Stimulated activated CD4-positive, alpha-beta T cell treated with anti-CD3 and anti-CD28 coated beads, Interleukin-15, amount 100 ng/mL, for 1 hour (primary cell): ENCODE results near the gene ATP8B4.
"Not testable (repeated sequence)": the region's sequence is repeated elsewhere in the genome, so short reads cannot be mapped to it uniquely, and the experiment has no call there.

Experiments used
- DNase-seq, 2 donors: peaks; one replicate each; pipeline ENCODE4 v3.0.0-alpha.2; 2020; ENCODE audit warnings: low read depth in 1 of 2, low spot score in 1 of 2

Gene ATP8B4

DNA sequence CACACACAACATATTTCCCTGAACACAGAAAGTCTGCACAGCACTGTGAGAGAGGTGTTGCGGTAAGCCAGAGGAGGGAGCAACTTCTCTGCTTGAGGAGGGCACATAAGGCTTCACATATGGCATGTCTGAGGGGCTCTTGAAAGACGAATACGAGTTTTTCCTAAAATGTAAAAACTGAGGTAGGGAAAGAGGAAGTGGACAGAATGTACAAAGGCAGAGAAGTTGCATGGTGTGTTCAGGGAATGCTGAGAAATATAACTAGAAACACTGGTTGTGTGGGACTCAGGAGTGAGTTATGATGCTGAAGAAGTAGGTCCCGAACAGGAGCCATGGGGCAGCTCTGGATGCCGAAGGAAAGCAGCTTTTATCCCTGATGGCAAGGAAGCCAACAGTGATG lies 22.8 kb upstream of the ATP8B4 start:
- DNase-seq, result no peak

DNA sequence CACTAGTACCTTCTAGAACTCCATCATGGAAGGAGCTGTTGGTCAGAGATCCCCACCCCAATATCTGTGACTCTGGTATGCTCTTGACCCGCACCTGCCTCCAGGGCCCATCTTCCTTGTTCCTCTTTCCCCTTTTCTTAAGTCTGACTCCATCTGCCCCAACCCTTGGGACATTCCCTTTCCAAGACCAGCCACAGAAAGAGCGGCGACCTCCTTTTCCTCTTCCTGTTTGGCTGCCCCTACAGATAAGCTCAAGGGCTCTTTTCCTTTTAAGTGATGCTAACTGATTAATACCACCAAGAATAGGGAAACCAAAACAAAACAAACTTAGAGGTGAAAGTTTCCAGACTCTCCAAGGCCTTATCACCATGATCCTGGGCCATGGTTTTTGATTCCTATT lies 21.9 kb upstream of the ATP8B4 start:
- DNase-seq, result no peak

DNA sequence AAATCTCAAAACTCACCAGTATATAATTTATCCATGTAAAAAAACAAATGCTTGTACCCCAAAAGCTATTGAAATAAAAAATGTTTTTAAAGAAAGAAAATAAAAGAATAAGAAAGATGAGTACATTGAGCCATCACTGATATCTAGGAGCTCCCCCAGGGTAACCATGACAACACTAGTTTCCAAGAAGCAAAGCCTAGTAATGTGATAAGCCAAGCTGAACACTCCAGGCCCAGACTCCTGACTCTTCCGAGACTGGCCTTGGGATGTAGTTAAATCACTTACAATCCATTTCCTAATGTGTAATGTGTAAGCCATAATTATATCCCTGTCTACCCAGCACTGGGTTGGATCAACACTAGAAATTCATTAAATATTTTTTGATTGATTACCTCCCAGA lies 21.1 kb upstream of the ATP8B4 start:
- no peak for DNase-seq

DNA sequence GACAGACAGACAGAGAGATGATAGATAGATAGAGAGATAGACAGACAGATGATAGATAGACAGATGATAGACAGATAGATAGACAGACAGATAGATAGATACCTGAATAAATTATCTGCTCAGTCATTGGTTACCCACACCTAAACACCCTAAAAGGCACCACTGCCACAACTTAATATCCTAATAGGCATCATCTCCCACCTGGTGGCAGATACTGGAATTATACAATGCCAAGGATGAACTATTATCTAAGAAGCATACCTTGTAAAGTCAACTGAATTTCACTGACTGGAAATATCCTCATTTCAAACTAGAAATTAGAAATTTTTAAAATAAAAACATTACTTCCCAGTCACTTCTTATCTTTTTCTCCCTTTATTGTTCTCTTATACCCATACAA lies 19.4 kb upstream of the ATP8B4 start:
- DNase-seq, result no peak

DNA sequence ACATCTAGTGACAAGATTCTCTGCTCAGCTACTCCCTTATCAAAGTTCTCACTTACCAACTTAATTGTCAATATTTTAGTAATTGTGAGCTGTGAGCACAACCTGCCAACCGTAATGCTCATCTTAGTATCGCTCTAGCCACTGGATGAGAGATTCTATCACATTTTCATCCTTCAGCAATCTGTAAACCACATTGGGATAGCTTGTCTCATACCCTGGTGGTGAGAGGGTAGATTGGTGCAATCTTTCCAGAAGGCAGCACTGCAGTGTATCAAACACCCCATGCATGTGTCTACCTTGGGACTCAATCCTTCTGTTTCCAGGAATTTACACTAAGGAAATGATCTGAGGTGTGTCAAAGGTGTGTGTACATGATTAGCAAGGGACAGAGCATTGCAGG lies 18.9 kb upstream of the ATP8B4 start:
- no peak for DNase-seq

DNA sequence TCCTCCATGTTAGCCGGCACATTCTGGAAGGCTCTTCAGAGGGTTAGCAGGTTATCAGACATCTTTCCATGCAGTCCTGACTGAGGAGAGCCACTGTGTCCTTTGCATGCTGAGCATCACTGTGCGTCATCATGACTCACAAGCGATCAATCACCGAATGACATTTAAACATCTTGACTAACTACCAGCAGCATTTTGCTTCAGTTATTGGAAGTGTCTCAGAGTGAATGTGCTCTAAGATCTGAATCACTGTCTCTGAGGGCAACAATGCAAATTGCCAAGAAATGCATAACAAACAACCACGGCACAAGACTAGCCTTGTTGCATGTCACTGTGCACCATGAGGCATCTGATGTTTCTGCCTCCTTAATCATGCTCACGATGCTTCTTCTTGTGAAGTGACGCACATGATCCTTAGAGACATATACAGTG lies 18.3 kb upstream of the ATP8B4 start:
- no peak for DNase-seq

DNA sequence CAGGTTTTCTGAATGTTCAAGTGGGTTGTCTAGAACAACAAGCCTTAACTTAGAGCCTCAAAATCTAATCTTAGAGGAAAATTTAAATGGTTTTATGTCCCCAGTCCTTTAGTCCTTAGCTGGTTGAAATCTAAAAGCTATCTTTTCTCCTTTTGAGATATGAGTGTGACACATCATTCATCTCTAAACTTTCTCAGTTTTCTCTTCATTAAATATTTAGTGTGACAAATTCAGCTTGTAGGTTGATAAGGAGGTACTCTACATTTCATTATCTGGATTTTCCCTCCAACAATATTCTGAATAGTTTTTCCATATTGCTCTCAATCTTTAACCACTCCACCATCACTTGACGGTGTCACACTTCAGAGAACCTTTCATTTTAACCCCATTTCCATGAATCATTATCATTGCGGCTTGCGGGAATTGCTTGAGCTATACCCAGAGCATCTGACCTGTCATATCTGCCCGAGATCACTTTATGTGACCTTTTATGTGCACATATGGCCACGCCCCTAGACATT lies 16.1 kb upstream of the ATP8B4 start:
- DNase-seq, result no peak

DNA sequence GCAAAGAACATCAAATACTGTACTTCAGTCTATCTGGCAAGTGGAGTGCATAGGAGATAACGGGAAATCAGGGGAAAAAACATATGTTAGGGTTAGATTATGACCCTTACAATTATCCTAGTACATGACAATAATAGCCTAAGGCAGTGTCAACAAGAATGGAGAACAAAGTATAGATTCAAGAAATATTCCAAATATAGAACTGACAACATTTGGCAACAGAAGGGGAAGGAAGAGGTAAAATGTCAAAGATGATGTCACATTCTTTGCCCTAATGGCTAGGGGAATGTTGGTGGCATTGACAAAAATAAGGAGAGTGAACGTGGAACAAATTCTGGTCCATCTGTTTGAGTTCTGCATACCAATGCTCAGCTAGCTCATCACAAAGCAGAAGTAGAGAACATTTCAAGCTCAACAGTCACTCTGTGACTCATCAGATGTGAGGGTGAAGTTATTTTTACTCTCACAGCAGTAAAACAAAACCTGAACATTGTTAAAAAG lies 15.5 kb upstream of the ATP8B4 start:
- no peak for DNase-seq

DNA sequence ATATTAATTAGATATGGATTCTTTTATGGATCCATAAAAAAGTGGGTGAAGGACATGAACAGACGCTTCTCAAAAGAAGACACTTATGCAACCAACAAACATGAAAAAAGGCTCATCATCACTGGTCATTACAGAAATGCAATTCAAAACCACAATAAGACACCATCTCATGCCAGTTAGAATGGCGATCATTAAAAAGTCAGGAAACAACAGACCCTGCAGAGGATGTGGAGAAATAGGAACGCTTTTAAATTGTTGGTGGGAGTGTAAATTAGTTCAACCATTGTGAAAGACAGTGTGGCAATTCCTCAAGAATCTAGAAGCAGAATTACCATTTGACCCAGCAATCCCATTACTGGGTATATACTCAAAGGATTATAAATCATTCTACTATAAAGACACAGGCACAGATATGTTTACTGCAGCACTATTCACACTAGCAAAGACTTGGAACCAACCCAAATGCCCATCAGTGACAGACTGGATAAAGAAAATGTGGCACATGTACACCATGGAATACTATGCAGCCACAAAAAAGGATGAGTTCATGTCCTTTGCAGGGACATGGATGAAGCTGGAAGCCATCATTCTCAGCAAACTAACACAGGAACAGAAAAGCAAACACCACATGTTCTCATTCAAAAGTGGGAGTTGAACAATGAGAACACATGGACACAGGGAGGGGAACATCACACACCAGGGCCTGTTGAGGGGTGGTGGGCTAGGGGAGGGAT lies 13.4 kb upstream of the ATP8B4 start:
- DNase-seq, result not testable (repeated sequence)

DNA sequence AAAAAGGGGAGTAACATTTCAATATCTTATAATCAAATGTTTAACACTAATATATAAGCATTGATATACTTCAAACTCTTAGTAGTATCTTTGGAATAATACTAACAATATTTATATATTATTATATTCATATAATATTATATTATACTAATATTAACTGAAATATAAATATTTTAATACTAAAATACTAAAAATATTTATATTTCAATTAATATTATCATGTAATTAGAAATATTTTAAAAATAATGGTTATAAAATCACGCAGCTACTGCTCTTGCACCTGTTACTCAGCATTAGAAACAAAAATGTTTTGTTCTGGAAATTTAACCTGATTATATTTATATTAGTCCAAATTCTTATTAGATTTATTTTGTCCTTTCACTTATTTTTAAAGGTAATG lies 12.6 kb upstream of the ATP8B4 start:
- no peak for DNase-seq

DNA sequence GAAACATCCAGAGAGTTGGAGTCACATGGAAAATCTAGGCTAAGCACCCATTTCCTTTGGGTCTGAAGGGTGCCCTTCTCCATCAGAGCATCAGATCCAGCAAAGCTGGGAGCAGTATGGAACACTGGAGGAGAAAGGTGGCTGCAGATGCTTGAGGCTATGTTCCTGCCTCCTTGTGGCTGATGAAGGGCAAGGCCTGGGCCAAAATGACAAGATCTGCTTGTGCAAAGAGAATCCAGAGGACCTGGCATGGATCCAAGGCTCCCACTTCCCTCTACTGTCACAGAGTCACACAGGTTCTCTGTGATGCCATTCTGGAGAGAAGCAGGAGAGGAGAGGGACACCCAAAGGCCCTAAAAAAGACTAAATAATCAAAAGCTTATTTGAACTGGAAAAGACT lies 9.2 kb upstream of the ATP8B4 start:
- DNase-seq, result no peak

DNA sequence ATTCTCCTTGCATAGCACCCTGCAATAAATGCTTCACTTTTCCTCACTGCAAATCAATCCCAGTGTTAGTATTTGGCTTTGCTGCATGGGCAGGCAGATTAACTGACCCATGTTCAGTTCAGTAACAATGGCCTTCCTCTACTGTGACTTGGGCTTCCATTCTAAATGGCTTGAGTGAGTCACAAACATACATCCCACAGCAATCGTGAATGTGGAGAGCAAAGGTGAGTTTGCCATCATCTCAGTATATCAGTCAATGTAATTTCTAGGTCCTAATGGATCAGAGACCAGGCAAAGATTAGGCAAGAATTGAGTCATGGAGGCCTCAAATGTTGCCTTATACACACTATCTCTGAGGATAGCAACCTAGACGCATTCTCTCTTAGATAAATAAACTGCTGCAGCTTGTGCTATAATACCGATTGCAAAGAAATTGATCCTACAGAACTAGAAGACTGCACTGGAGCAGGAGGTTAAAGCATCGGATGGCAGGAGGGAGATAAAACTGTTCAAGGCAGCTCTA lies 8.3 kb upstream of the ATP8B4 start:
- DNase-seq, result no peak

DNA sequence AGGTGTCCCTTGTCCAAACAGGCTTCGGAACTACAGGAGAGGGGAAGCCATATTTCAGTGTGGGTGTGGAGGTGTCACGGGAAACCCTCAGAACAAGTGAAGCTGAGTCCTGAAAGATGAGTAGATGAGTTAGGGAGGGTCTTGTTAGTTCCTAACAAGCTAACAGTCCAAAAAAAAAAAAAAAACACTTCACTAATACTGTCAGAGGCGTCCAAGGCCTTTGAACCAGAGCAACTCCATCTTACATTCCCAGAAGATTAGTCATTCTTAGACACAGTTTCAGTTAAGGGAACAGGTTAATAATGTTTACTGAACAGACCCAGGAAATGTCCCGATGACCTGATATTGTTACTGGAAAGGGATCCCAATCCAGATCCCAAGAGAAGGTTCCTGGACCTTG lies 7.0 kb upstream of the ATP8B4 start:
- no peak for DNase-seq

DNA sequence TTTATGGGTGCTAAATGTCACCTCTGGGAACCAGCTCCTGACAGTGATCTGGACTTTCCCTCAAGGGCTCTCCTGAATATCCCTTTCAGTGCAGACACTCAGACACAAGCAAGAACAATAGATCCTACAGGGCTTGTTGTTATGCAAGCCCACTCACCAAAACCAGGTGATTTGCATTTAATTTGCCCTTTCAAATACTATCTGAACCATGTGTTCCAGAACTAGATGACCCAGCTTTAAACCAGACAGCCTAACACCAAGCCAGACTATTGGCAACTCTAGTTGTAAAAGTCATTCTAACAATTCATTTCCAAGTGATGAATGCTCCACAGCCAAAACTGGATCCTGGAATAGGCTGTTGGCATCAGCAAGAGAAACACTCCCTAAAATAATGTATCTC lies 5.6 kb upstream of the ATP8B4 start:
- no peak for DNase-seq

DNA sequence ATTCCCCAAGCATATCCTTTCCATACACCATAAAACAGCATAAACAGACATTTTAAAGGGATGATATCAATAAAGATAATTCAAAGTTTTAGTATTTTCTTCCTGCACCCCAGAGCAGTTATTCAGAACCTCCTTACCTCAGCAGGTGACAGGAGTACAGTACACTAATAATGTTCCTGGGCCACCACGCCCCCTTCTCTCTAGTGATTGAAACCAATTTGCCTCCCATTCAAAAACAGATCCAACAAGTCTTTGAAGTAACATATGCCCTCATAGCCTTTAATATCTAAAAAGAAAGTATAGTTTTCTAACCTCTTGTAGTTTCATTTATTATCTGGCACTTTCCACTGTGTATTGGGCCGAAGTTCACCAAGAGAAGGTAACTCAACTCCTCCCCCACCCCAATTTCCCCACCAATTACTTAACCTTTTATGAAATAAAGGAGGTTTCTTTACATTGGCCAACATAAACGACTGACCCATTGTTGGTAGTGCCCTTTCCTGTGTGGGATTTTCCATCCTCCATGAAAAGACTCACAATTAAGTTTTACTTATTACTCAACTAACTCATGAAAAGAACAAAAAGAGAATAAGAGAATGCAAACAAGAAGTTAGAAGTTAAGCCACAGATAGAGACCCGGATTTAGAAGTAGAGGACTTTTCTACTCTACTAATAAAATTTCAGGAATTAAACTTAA lies 5.0 kb upstream of the ATP8B4 start:
- DNase-seq, result no peak

DNA sequence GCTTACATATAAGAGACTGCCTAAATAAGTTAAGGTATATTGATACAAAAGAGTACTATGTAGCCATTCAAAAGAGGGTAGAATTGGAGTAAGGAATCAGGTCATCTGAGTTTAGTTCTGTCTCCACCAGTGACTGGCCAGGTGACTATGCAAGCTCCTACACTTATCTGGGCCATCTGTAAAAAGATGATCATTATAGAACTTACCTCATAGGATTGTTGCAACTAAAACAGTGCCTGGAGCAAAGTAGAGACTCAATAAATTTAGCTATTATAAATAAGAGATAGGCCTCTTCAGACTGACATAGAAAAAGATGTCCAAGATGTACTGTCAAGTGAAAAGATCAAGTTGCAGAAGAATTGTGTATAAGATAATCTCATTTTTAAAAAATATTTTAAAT lies 1.7 kb upstream of the ATP8B4 start:
- DNase-seq, result no peak

DNA sequence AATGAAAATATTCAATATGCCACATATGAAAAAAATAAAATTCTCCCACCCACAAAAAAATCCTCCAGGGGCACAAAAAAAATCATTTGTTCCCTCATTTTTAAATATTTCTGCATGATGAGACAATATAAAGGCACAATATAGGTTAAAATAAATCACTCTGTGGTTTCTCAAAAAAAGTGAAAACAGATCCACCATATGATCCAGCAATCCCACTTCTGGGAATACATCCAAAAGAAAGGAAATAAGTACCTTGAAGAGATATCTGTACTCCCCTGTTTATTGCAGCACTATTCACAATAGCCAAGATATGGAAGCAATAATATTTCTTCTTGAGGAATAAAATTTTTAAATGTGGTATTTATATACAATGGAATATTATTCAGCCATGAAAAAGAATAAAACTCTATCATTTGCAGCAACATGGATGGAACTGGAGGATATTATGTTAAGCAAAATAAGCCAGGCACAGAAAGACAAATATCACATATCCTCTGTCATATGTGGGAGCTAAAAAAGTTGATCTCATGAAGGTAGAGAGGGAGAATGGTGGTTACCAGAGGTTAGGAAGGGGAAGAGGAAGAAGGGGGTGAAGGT lies 1.5 kb downstream of the ATP8B4 start:
- no peak for DNase-seq

DNA sequence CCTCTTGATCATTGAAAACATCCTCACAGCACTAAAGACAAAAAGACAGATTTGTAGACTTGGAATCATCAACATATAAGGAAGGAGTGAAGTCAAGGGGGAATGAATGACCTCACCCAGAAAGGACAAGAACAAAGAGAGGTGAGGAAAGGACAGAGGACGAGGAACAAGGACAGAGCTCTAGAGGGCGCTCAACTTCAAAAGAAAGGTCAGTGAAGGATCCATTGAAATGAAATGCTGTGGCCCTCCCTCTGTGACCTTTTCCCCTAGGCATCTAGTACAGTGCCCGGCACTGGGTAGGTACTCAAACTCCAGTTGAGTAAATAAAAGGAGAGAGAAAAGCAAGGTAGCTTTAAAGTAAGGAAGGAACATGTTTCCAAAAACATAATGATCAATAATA lies 2.6 kb downstream of the ATP8B4 start:
- no peak for DNase-seq

DNA sequence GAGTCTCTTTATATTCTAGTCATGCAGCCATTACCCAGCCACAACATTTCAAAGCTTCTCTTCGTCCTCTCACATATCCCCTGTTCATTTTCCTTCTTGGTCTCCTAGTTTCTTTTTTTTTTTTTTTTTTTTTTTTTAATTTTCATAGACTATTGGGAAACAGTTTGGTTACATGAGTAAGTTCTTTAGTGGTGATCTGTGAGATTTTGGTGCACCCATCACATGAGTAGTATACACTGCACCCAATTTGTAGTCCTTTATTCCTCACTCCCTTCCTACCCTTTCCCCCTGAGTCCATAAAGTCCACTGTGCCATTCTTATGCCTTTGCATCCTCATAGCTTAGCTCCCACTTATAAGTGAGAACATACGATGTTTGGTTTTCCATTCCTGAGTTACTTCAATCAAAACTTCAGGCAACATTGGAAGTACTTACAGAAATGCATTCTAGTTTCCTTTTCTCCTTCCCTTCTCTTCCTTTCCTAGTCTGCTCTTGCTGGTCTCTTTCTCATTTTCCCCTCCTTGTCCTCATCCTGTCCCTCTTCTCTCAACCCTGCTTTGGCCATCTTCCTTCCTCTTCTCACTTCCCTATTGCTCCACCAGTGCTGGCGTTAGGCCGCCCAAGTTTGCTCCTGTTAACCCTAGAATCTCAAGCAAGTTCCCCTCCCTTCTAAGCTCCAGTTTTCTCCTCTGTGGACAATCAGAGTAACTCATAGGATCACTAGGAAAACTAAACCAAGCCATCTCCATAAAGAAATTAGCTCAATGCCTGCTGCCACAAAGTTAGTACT lies 4.8 kb downstream of the ATP8B4 start:
- no peak for DNase-seq

DNA sequence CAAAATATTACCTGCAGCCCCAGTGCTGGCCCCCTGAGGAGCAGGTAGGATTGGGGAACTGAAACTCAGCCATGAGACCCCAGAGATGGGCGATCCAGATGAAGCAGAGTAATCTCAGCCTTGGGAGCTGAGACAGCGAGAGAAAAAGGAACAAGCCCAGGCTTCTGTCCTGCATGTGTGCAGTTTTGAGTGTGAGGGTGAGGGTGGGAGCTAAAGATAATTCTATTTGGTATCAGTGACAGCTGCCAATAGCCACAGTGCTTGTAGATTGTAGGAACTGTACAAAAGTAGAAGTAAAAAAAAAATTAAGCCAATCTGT lies 5.9 kb downstream of the ATP8B4 start:
- no peak for DNase-seq

DNA sequence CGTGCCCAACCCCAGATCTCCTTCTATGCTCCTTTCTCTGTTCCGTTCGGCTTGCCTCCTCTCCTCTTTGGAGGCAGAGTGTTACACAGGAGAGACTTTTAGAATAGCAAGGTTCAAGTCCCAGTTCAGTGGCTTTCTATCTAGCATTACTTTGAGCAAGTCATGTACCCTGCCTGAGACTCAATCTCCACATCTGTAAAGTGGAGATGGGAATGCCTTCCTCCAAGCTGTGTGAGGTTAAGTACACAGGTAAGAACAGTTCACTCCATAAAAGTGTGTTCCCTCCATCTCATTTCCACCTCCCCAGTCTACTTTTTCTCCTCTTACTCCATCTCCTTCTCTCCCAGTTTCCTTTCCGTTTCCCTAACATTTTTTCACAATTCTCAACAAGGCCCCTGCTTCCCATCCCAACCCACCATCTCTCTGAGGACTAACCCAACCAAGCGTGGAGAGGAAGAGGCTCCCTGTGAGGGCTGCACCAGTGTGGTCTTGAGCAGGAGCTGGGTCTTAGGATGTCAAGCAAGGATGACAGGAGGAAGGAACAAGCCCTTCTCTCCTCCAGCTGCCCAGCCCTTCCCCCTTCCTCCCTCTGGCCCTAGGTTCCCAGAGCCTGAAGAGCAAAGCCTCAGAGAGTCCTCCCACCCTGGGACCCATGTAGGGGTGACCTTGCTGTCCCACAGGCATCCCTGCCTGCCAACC lies 6.4 kb downstream of the ATP8B4 start:
- no peak for DNase-seq
